Activated CD8-positive, alpha-beta T cell treated with anti-CD3 and anti-CD28 coated beads for 36 hours (primary cell): ENCODE results near the gene ZNF486. TPM values are rescaled to one million over a fixed set of nuclear protein-coding genes. Genes with fewer than 3 reads are reported as not detected.
A peak's percentile ranks its signal among the peaks of the same experiment; 100 is the strongest.

ENCODE experiments used
- ATAC-seq: fragments of 200-7000 bp; cut with Tn5 transposase; one replicate; pipeline ENCODE4 v1.10.0; 2021; ENCODE audit warnings: mild to moderate bottlenecking, moderate library complexity
- CTCF ChIA-PET: fragments of 350-600 bp; sonication (Branson Sonifier 250); formaldehyde crosslinking; loops from one replicate; lab custom pipeline; 2021; ENCODE audit warnings: antibody characterized with exemption; lab: Charles Lee
- POLR2A ChIA-PET: fragments of 350-600 bp; sonication (Branson Sonifier 250); formaldehyde crosslinking; loops from one replicate; lab custom pipeline; 2021; ENCODE audit warnings: antibody characterized with exemption; lab: Charles Lee
- DNase-seq: peaks from one replicate; pipeline ENCODE4 v3.0.0-alpha.2; 2020
- H3K27ac Mint-ChIP-seq: one replicate; pipeline ENCODE4 v1.8.0; 2021; ENCODE audit warnings: mild to moderate bottlenecking, mixed read lengths
- H3K27me3 Mint-ChIP-seq: one replicate; pipeline ENCODE4 v1.8.0; 2021; ENCODE audit warnings: mixed read lengths
- H3K36me3 Mint-ChIP-seq: one replicate; pipeline ENCODE4 v1.8.0; 2021; ENCODE audit warnings: low read depth, mixed read lengths
- H3K4me1 Mint-ChIP-seq: one replicate; pipeline ENCODE4 v1.8.0; 2021; ENCODE audit warnings: low read depth, mixed read lengths
- H3K4me3 Mint-ChIP-seq: one replicate; pipeline ENCODE4 v1.8.0; 2021; ENCODE audit warnings: mild to moderate bottlenecking, moderate library complexity, mixed read lengths
- H3K9me3 Mint-ChIP-seq: one replicate; pipeline ENCODE4 v1.8.0; 2021; ENCODE audit warnings: mixed read lengths
- intact Hi-C: fragments of 100-400 bp; cut with micrococcal nuclease; formaldehyde crosslinking; loops from one replicate; pipeline ENCODE4 v1.10.0; 2022
- total RNA-seq, 2 experiments: library from RNA; stranded (reverse); gene quantifications; one replicate each; pipeline ENCODE4 v1.2.3, GENCODE V29; 2021
- TF ChIP-seq, protein P1 (sequence below): fragments of 200-600 bp; IDR thresholded peaks from one replicate; pipeline ENCODE4 v1.8.0; 2022; ENCODE audit warnings: antibody characterized with exemption, mild to moderate bottlenecking

Gene ZNF486
- total RNA-seq, 2 experiments from 2014 or later: 13.1 to 15.5 TPM

DNA sequence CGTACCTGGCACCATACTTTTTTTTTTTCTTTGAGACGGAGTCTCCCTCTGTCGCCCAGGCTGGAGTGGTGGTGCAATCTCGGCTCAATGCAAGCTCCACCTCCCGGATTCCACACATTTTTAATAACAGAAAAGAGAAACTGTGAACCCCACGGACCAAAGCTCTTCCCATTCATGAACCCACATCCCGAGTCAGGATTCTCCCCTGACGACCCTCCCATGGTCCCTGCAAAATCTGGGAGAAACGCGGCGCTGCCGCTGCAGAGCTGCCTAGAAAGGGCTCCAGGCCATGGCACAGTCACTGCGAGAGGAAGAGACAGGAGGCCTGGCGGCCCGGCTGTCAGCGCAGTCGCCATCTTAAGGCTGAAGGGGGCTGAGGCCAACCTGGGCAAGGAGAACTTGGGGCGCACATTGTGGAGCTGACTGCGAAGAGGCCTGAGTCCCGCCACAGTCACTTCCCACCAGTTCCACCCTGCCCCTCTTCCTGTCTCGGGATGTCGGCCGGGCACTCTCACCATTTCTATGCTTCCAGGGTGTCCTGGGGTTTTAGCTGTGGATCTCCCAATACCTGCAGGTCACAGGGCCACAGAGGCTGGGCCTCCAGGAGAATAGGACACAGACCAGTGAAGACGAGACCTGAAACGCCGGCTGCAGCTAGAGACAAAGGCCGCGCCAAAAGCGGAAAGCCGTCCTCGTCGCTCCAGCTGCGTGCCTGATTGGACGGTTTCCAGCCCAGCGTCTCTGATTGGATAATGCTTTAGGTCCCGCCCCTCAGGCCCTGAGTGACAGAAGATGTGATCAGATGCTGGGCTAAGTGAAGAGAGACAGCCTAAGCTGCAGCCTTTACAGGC is 71.0 kb downstream of the ZNF486 start:
- Mint-ChIP-seq H3K4me1 (peaks cover 14% of the 10 kb centered on the region), H3K36me3 (peaks cover 37% of the 10 kb centered on the region), H3K9me3 (no peaks in the 10 kb centered on the region), H3K27me3 (no peaks in the 10 kb centered on the region), H3K27ac (peak overlapping the region; percentile 96), H3K4me3 (peak overlapping the region; percentile 99)
- ATAC-seq: peak; percentile 98
- TF ChIP-seq, protein P1, sequence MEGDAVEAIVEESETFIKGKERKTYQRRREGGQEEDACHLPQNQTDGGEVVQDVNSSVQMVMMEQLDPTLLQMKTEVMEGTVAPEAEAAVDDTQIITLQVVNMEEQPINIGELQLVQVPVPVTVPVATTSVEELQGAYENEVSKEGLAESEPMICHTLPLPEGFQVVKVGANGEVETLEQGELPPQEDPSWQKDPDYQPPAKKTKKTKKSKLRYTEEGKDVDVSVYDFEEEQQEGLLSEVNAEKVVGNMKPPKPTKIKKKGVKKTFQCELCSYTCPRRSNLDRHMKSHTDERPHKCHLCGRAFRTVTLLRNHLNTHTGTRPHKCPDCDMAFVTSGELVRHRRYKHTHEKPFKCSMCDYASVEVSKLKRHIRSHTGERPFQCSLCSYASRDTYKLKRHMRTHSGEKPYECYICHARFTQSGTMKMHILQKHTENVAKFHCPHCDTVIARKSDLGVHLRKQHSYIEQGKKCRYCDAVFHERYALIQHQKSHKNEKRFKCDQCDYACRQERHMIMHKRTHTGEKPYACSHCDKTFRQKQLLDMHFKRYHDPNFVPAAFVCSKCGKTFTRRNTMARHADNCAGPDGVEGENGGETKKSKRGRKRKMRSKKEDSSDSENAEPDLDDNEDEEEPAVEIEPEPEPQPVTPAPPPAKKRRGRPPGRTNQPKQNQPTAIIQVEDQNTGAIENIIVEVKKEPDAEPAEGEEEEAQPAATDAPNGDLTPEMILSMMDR: no peak
- ChIA-PET POLR2A (interaction anchor here (0.6 to 2.0 kb wide), 8 partner anchors 45 to 626 kb away, joined by 3 to 13 read pairs (median 4); partner anchors contain the start of genes ZNF486 and ZNF737), CTCF (interaction anchor here (0.7 to 2.7 kb wide), 5 partner anchors 9 to 240 kb away, joined by 3 to 14 read pairs (median 4); partner anchors contain the start of gene ZNF486)
- intact Hi-C loops: no loop called here
- peak; percentile 97 for DNase-seq

DNA sequence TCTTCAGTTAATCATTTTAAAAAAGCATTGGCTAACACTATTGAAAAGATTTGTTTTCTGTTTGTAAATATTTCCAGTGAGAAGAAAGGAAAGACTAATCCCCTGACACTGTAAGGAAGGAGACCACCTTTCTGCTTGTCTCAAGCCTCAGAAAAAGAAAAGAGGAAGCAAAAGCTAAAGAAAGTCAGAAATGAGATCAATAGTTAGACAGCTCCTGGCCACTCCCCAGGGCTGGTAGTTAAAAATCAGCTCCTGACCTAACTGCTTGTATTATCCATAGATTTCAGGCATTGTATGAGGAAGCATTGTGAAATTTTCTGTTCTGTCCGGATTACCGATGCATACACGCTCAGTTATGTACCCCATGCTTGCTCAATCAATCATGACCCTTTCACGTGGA is 76.6 kb downstream of the ZNF486 start:
- TF ChIP-seq, protein P1: no peak
- Mint-ChIP-seq H3K27ac (no peak overlapping the region), H3K9me3 (no peaks in the 10 kb centered on the region), H3K36me3 (no peaks in the 10 kb centered on the region), H3K4me3 (no peak overlapping the region), H3K27me3 (no peaks in the 10 kb centered on the region), H3K4me1 (peaks cover 9% of the 10 kb centered on the region)
- CTCF ChIA-PET: no interaction called here
- ATAC-seq (no peak), DNase-seq (no peak)
- intact Hi-C loops: no loop called here
- POLR2A ChIA-PET: no interaction called here

DNA sequence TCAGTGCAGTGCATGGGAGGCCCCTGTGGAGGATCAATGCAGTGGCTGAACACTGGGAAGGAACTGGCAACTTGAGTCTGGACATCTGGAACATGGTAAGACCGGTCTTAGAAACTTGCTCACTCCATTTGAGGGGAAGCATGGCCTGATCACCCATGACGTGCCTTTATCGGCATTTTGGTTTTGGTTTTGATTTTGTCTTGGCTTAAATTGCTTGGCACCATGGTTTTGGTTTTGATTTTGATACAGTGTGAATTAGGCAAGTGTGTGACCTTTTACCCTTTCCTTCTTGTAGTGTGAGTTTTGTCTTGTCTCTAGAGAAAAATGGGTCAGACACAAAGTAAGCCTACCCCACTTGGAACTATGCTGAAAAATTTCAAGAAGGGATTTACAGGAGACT is 77.3 kb downstream of the ZNF486 start:
- TF ChIP-seq, protein P1: no peak
- ATAC-seq (peak; percentile 86), DNase-seq (peak; percentile 7)
- POLR2A ChIA-PET: no interaction called here
- H3K27me3 Mint-ChIP-seq: no peaks in the 10 kb centered on the region
- intact Hi-C loops: no loop called here
- CTCF ChIA-PET: no interaction called here
- no peak overlapping the region for H3K4me3 Mint-ChIP-seq
- no peak overlapping the region for H3K27ac Mint-ChIP-seq
- no peaks in the 10 kb centered on the region for H3K9me3 Mint-ChIP-seq
- no peaks in the 10 kb centered on the region for H3K36me3 Mint-ChIP-seq
- H3K4me1 Mint-ChIP-seq: peaks cover 9% of the 10 kb centered on the region

DNA sequence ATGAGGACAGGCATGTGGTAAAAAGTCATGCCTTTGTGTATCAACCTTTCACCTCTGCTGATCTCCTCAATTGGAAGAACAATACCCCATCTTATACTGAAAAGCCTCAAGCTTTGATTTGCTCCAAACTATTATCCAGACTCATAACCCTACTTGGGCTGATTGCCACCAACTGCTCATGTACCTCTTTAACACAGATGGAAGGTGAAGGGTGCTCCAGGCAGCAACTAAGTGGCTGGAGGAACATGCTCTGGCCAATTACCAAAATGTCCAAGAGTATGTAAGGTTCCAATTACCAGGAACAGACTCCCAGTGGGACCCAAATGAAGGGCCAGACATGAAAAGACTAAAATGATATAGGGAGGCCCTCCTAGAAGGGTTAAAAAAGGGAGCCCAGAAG is 78.3 kb downstream of the ZNF486 start:
- TF ChIP-seq, protein P1: no peak
- no peaks in the 10 kb centered on the region for H3K9me3 Mint-ChIP-seq
- CTCF ChIA-PET: no interaction called here
- H3K4me1 Mint-ChIP-seq: peaks cover 9% of the 10 kb centered on the region
- POLR2A ChIA-PET: no interaction called here
- H3K27ac Mint-ChIP-seq: no peak overlapping the region
- ATAC-seq: no peak
- DNase-seq: no peak
- intact Hi-C loops: no loop called here
- H3K4me3 Mint-ChIP-seq: no peak overlapping the region
- no peaks in the 10 kb centered on the region for H3K36me3 Mint-ChIP-seq
- no peaks in the 10 kb centered on the region for H3K27me3 Mint-ChIP-seq
